Breast epithelium (tissue), 4 donors: ENCODE data around the gene GPN2. TPM values are rescaled to one million over a fixed set of nuclear protein-coding genes. Genes with fewer than 3 reads are reported as not detected.

Experiments used
- DNase-seq, 2 donors: peaks; one replicate each; pipeline ENCODE4 v3.0.0-alpha.2; 2019; ENCODE audit warnings: low spot score in 2 of 2
- H3K27ac ChIP-seq, 2 donors: fragments of 200-600 bp; sonication (generic) in 1 of 2; one replicate each; pipeline ENCODE4 v1.5.1; 2016 to 2019; ENCODE audit warnings: mild to moderate bottlenecking in 1 of 2
- H3K27me3 ChIP-seq, 2 donors: fragments of 200-600 bp; sonication (generic) in 1 of 2; one replicate each; pipeline versions ENCODE4 v1.5.1 to v1.6.0; 2017 to 2019; ENCODE audit warnings: control low read depth in 1 of 2, mild to moderate bottlenecking in 1 of 2
- H3K36me3 ChIP-seq: fragments of 200-600 bp; one replicate; pipeline ENCODE4 v1.5.1; 2019
- H3K4me1 ChIP-seq, 2 donors: fragments of 200-600 bp; sonication (generic); one replicate each; pipeline ENCODE4 v1.5.1; 2016 to 2019; ENCODE audit warnings: control low read depth in 1 of 2
- H3K4me3 ChIP-seq, 3 donors: fragments of 200-600 bp; sonication (generic); 1 replicate in 2 of 3; 2 replicates in 1 of 3; pipeline ENCODE4 v1.5.1; 2016 to 2019; ENCODE audit warnings: mild to moderate bottlenecking in 3 of 3, moderate library complexity in 2 of 3
- H3K9me3 ChIP-seq, 2 donors: fragments of 200-600 bp; sonication (generic) in 1 of 2; one replicate each; pipeline ENCODE4 v1.5.1; 2016 to 2019; ENCODE audit warnings: control low read depth in 1 of 2
- CTCF ChIP-seq, 3 donors: fragments of 450-650 bp; IDR thresholded peaks; one replicate each; pipeline ENCODE4 v1.5.1; 2016 to 2017; ENCODE audit warnings: antibody characterized with exemption in 3 of 3, mild to moderate bottlenecking in 3 of 3, moderate library complexity in 3 of 3
- POLR2A ChIP-seq: fragments of 450-650 bp; IDR thresholded peaks from one replicate; pipeline ENCODE4 v1.6.1; 2016; ENCODE audit warnings: antibody characterized with exemption, mild to moderate bottlenecking, moderate library complexity
- POLR2AphosphoS5 ChIP-seq, 3 donors: sonication (generic); formaldehyde crosslinking; IDR thresholded peaks; one replicate each; pipeline ENCODE4 v1.6.1; 2017; ENCODE audit warnings: antibody characterized with exemption in 3 of 3
- intact Hi-C: fragments of 100-400 bp; cut with DNase I; formaldehyde crosslinking; loops from one replicate; pipeline ENCODE4 v1.15.1; 2023; ENCODE audit warnings: low total_unique reads
- total RNA-seq, 3 donors: library from RNA; depleted of rRNA; stranded (reverse); fragments of >200 nt; gene quantifications; one replicate each; pipeline ENCODE4 v1.1.0, GENCODE V29; 2016

Gene GPN2
- total RNA-seq, 3 donors from 2014 or later: 8.5 to 17.7 (median 13.4) TPM

GRCh38 chr1:26862781-26863684 is 27.1 kb downstream of the GPN2 start, which contains the start of gene SFN:
TSS of gene SFN (plus strand) at chr1:26863149. CDS start at chr1:26863213, 64 bp downstream.
- Histone ChIP-seq H3K27me3 (no peaks in the 10 kb centered on the region), H3K27ac (peak within 1 kb of the TSS; percentile 89 to 99), H3K4me1 (no peaks in the 10 kb centered on the region), H3K36me3 (no peaks in the 10 kb centered on the region), H3K4me3 (peak within 1 kb of the TSS; percentile 51 to 68 (median 66)), H3K9me3 (no peaks in the 10 kb centered on the region)
- TF ChIP-seq POLR2AphosphoS5 (IDR thresholded peaks at IDR 0.05): peak; percentile 8 to 70 (median 30)
- peak; percentile 21 to 68 (median 35) for TF ChIP-seq CTCF (IDR thresholded peaks at IDR 0.05)
- TF ChIP-seq POLR2A: peak; percentile 62
- intact Hi-C loops: no loop called here
- peak; percentile 76 to 88 for DNase-seq

GRCh38 chr1:26861889-26862378 is 28.1 kb downstream of the GPN2 start:
- no peaks in the 10 kb centered on the region for H3K27me3 ChIP-seq

GRCh38 chr1:26861286-26861701 is 28.8 kb downstream of the GPN2 start:
- TF ChIP-seq CTCF (IDR thresholded peaks at IDR 0.05) (no peak), POLR2A (no peak), POLR2AphosphoS5 (IDR thresholded peaks at IDR 0.05) (no peak)
- Histone ChIP-seq H3K9me3 (no peaks in the 10 kb centered on the region), H3K36me3 (no peaks in the 10 kb centered on the region), H3K4me3 (no peak overlapping the region), H3K27me3 (no peaks in the 10 kb centered on the region), H3K27ac (peak overlapping the region; percentile 89 to 99), H3K4me1 (no peaks in the 10 kb centered on the region)
- no peak for DNase-seq
- intact Hi-C loops: no loop called here

More at GRCh38 chr1:26861889-26862378, 28.1 kb downstream of the GPN2 start:
- DNase-seq: peak in 1 of 2 donors; percentile 29
- TF ChIP-seq CTCF (IDR thresholded peaks at IDR 0.05) (no peak), POLR2A (no peak), POLR2AphosphoS5 (IDR thresholded peaks at IDR 0.05) (peak in 1 of 3 donors; percentile 16)
- intact Hi-C loops: no loop called here
- Histone ChIP-seq H3K36me3 (no peaks in the 10 kb centered on the region), H3K4me1 (no peaks in the 10 kb centered on the region), H3K4me3 (no peak overlapping the region), H3K9me3 (no peaks in the 10 kb centered on the region), H3K27ac (peak overlapping the region; percentile 89 to 99)

GRCh38 chr1:26858891-26859640 is 31.0 kb downstream of the GPN2 start:
- peak overlapping the region in 1 of 2 donors; percentile 19 for H3K27ac ChIP-seq
- H3K9me3 ChIP-seq: no peaks in the 10 kb centered on the region
- no peak for TF ChIP-seq CTCF (IDR thresholded peaks at IDR 0.05)
- TF ChIP-seq POLR2A: no peak
- no peak for TF ChIP-seq POLR2AphosphoS5 (IDR thresholded peaks at IDR 0.05)
- H3K4me1 ChIP-seq: no peaks in the 10 kb centered on the region
- no peak overlapping the region for H3K4me3 ChIP-seq
- H3K36me3 ChIP-seq: no peaks in the 10 kb centered on the region
- no peak for DNase-seq
- intact Hi-C loops: no loop called here
- no peaks in the 10 kb centered on the region for H3K27me3 ChIP-seq
